Neutrophil (primary cell): ENCODE measurements around the gene PNPT1.
"Not testable (repeated sequence)": the region's sequence is repeated elsewhere in the genome, so short reads cannot be mapped to it uniquely, and the experiment has no call there.

ENCODE experiments used
- H3K27ac ChIP-seq: fragments of 200-600 bp; sonication (generic); 2 replicates; pipeline ENCODE4 v1.5.1; 2016; ENCODE audit warnings: mild to moderate bottlenecking, moderate library complexity
- H3K27me3 ChIP-seq: fragments of 200-600 bp; sonication (generic); 2 replicates; pipeline ENCODE4 v1.6.0; 2016; ENCODE audit warnings: mild to moderate bottlenecking
- H3K36me3 ChIP-seq: fragments of 200-600 bp; sonication (generic); 2 replicates; pipeline ENCODE4 v1.5.1; 2017
- H3K4me1 ChIP-seq, 2 experiments: fragments of 200-600 bp in 1 of 2; sonication (generic) in 1 of 2; 1 replicate in 1 of 2; 2 replicates in 1 of 2; pipeline versions ENCODE4 v1.5.1 to v1.6.1; 2013 to 2016; ENCODE audit warnings: low read depth in 1 of 2, low read length in 1 of 2, mild to moderate bottlenecking in 1 of 2, moderate library complexity in 1 of 2; ENCODE audit not compliant: control insufficient read depth in 1 of 2, insufficient read depth in 1 of 2
- H3K4me3 ChIP-seq, 2 experiments: fragments of 200-600 bp in 1 of 2; sonication (generic) in 1 of 2; 1 replicate in 1 of 2; 2 replicates in 1 of 2; pipeline ENCODE4 v1.5.1; 2013 to 2016; ENCODE audit warnings: low read depth in 1 of 2, low read length in 1 of 2, mild to moderate bottlenecking in 1 of 2, moderate library complexity in 1 of 2
- H3K9me3 ChIP-seq: fragments of 200-600 bp; sonication (generic); 2 replicates; pipeline ENCODE4 v1.5.1; 2016
- TF ChIP-seq, protein P1 (sequence below): fragments of 200-600 bp; sonication (generic); IDR thresholded peaks from 2 replicates; pipeline ENCODE4 v1.5.1; 2016; ENCODE audit warnings: antibody characterized with exemption

PNPT1 gene

DNA sequence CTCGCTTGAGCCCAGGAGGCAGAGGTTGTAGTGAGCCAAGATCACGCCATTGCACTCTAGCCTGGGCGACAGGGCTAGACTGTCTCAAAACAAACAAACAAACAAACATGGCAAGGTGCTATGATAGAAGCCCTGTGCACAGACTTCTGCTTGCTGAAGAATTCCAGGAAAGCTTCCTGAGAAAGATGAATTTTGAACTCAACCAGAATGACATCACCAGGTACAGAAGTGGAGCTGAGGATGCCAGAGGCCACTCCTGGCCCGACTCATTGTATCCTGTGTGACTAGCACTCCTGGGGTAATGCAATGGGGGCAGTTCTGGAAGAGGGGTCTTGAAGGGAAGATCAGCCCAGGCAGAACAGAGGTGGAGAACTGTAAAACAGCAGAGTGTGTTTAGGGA is 22.0 kb upstream of the PNPT1 start:
- Histone ChIP-seq H3K36me3 (no peaks in the 10 kb centered on the region), H3K9me3 (no peaks in the 10 kb centered on the region), H3K27me3 (peaks cover 3% of the 10 kb centered on the region), H3K27ac (no peak overlapping the region), H3K4me1 (no peaks in the 10 kb centered on the region), H3K4me3 (no peak overlapping the region)
- TF ChIP-seq, protein P1, sequence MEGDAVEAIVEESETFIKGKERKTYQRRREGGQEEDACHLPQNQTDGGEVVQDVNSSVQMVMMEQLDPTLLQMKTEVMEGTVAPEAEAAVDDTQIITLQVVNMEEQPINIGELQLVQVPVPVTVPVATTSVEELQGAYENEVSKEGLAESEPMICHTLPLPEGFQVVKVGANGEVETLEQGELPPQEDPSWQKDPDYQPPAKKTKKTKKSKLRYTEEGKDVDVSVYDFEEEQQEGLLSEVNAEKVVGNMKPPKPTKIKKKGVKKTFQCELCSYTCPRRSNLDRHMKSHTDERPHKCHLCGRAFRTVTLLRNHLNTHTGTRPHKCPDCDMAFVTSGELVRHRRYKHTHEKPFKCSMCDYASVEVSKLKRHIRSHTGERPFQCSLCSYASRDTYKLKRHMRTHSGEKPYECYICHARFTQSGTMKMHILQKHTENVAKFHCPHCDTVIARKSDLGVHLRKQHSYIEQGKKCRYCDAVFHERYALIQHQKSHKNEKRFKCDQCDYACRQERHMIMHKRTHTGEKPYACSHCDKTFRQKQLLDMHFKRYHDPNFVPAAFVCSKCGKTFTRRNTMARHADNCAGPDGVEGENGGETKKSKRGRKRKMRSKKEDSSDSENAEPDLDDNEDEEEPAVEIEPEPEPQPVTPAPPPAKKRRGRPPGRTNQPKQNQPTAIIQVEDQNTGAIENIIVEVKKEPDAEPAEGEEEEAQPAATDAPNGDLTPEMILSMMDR, result no peak

- not testable (repeated sequence) for H3K9me3 ChIP-seq, H3K4me1 ChIP-seq, H3K4me3 ChIP-seq
Measured at GRCh38 chr2:55715178-55715577, 21.5 kb upstream of the PNPT1 start.

GRCh38 chr2:55712477-55713060 is 18.9 kb upstream of the PNPT1 start:
- no peaks in the 10 kb centered on the region for H3K36me3 ChIP-seq
- TF ChIP-seq, protein P1, result no peak
- no peak overlapping the region for H3K4me3 ChIP-seq
- H3K4me1 ChIP-seq, result no peaks in the 10 kb centered on the region
- H3K27ac ChIP-seq, result no peak overlapping the region
- no peaks in the 10 kb centered on the region for H3K27me3 ChIP-seq
- H3K9me3 ChIP-seq, result no peaks in the 10 kb centered on the region

More at GRCh38 chr2:55715178-55715577, 21.5 kb upstream of the PNPT1 start:
- H3K36me3 ChIP-seq, H3K27ac ChIP-seq, H3K27me3 ChIP-seq: not testable (repeated sequence)

GRCh38 chr2:55710025-55710424 is 16.4 kb upstream of the PNPT1 start:
- Histone ChIP-seq H3K4me1 (no peaks in the 10 kb centered on the region), H3K4me3 (no peak overlapping the region), H3K9me3 (no peaks in the 10 kb centered on the region), H3K36me3 (no peaks in the 10 kb centered on the region), H3K27me3 (peaks cover 8% of the 10 kb centered on the region), H3K27ac (no peak overlapping the region)
- TF ChIP-seq, protein P1, result no peak

DNA sequence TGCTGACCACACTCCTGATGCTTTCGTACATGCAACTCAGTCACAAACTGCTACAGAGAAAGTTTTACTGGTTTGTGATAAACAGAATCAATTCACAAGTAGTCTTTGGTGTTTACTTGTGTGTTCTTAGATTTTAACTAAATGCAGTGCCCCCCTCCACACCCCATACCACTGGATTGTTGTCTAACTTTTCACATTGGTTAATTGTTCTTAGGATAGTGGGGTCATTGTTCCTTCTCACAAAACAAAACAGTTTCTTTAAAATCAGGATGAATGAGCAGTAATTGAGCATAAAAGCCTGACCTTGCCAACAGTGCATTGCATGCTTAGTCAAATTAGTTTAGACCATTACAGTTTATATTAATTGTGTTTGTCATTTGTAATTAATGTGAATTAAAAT is 14.1 kb upstream of the PNPT1 start:
- TF ChIP-seq, protein P1, result no peak
- H3K4me3 ChIP-seq, result no peak overlapping the region
- H3K9me3 ChIP-seq, result no peaks in the 10 kb centered on the region
- H3K36me3 ChIP-seq, result no peaks in the 10 kb centered on the region
- H3K4me1 ChIP-seq, result no peaks in the 10 kb centered on the region
- no peak overlapping the region for H3K27ac ChIP-seq
- H3K27me3 ChIP-seq, result peaks cover 8% of the 10 kb centered on the region

DNA sequence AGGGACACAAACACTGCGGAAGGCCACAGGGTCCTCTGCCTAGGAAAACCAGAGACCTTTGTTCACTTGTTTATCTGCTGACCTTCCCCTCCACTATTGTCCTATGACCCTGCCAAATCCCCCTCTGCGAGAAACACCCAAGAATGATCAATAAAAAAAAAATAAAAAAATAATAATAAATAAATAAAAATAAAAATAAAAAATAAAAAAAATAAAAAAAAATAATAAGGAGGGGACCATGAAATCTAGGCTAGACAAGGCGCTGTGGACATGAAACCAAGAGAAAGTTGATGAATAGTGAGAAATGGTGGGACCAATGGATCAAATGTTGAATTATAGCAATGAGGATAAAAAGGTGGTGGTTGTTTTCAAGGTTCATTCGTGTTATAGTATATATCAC is 12.6 kb upstream of the PNPT1 start:
- not testable (repeated sequence) for H3K4me1 ChIP-seq, H3K4me3 ChIP-seq, H3K36me3 ChIP-seq, H3K9me3 ChIP-seq, H3K27ac ChIP-seq, H3K27me3 ChIP-seq
